ENCODE measurements around the gene ZNF454.

Gene ZNF454

GRCh38 chr5:178940569-178941360 is at the start of gene ZNF454:
Gene ZNF454, plus strand, starts transcription at chr5:178941198. Its CDS starts 1,594 bp downstream, at chr5:178942792.
- no peak for DNase-seq (ENCODE audit: low read depth)

GRCh38 chr5:178895615-178896571 is 45.1 kb upstream of the ZNF454 start, which contains the start of gene ZFP2:
Gene ZFP2, plus strand, starts transcription at chr5:178895913. Its CDS starts 35,401 bp downstream, at chr5:178931314.
- no peak for DNase-seq (ENCODE audit: low read depth)

- DNase-seq (ENCODE audit: low read depth) = no peak
Observed at GRCh38 chr5:178899289-178899688, 41.7 kb upstream of the ZNF454 start.

- DNase-seq (ENCODE audit: low read depth) = no peak
Observed at GRCh38 chr5:178902849-178903248, 38.1 kb upstream of the ZNF454 start.

GRCh38 chr5:178931846-178932760 is 8.9 kb upstream of the ZNF454 start:
- no peak for DNase-seq (ENCODE audit: low read depth)

- no peak for DNase-seq (ENCODE audit: low read depth)
Observed at GRCh38 chr5:178941361-178941760, 363 bp downstream of the ZNF454 start.

- DNase-seq (ENCODE audit: low read depth) = no peak
Observed at GRCh38 chr5:178965465-178966055, 24.6 kb downstream of the ZNF454 start.

GRCh38 chr5:178981381-178981780 is 40.4 kb downstream of the ZNF454 start:
- no peak for DNase-seq (ENCODE audit: low read depth)

GRCh38 chr5:178982941-178983340 is 41.9 kb downstream of the ZNF454 start:
- no peak for DNase-seq (ENCODE audit: low read depth)

GRCh38 chr5:178983728-178984127 is 42.7 kb downstream of the ZNF454 start:
- DNase-seq (ENCODE audit: low read depth) = no peak

- DNase-seq (ENCODE audit: low read depth) = no peak
Observed at GRCh38 chr5:178984145-178985072, 43.4 kb downstream of the ZNF454 start.

- no peak for DNase-seq (ENCODE audit: low read depth)
Observed at GRCh38 chr5:178986326-178986960, 45.4 kb downstream of the ZNF454 start.

- DNase-seq (ENCODE audit: low read depth) = no peak
Observed at GRCh38 chr5:178988436-178989220, 47.6 kb downstream of the ZNF454 start.

- DNase-seq (ENCODE audit: low read depth) = no peak
Observed at GRCh38 chr5:178989311-178989710, 48.3 kb downstream of the ZNF454 start.

- no peak for DNase-seq (ENCODE audit: low read depth)
Observed at GRCh38 chr5:178990491-178990890, 49.5 kb downstream of the ZNF454 start.

- DNase-seq (ENCODE audit: low read depth) = no peak
Observed at GRCh38 chr5:178991190-178992145, 50.5 kb downstream of the ZNF454 start.

- DNase-seq (ENCODE audit: low read depth) = no peak
Observed at GRCh38 chr5:178992291-178992895, 51.4 kb downstream of the ZNF454 start.
